ENCODE measurements around the gene CRACR2A. TPM values are rescaled to one million over a fixed set of nuclear protein-coding genes. Genes with fewer than 3 reads are reported as not detected.
A peak's percentile ranks its signal among the peaks of the same experiment; 100 is the strongest.

Gene CRACR2A
- total RNA-seq, 2 experiments from 2014 or later = 32.4 to 34.3 TPM

- POLR2A ChIA-PET = interaction anchor here (2.8 kb wide), 1 partner anchor 19 kb away, joined by 10 read pairs; the partner anchor contains the start of gene CRACR2A
- CTCF ChIA-PET = interaction anchor here (1.0 to 3.6 kb wide), 3 partner anchors 18 to 472 kb away, joined by 3 to 18 read pairs (median 9); partner anchors contain the start of gene CRACR2A
Measured at GRCh38 chr12:3771853-3772252, 18.9 kb upstream of the CRACR2A start.

GRCh38 chr12:3770891-3771290, 18.0 kb upstream of the CRACR2A start:
- no peaks in the 10 kb centered on the region for H3K9me3 Mint-ChIP-seq
- H3K36me3 Mint-ChIP-seq (ENCODE audit: low read depth) = no peaks in the 10 kb centered on the region
- no peak for DNase-seq
- H3K4me3 Mint-ChIP-seq = no peak overlapping the region
- no peaks in the 10 kb centered on the region for H3K27me3 Mint-ChIP-seq
- POLR2A ChIA-PET = interaction anchor here (2.8 kb wide), 1 partner anchor 18 kb away, joined by 10 read pairs; the partner anchor contains the start of gene CRACR2A
- H3K27ac Mint-ChIP-seq = no peak overlapping the region
- peaks cover 12% of the 10 kb centered on the region for H3K4me1 Mint-ChIP-seq
- CTCF ChIA-PET = interaction anchor here (1.0 to 3.6 kb wide), 3 partner anchors 17 to 471 kb away, joined by 3 to 18 read pairs (median 9); partner anchors contain the start of gene CRACR2A

More at GRCh38 chr12:3771853-3772252, 18.9 kb upstream of the CRACR2A start:
- no peaks in the 10 kb centered on the region for H3K36me3 Mint-ChIP-seq (ENCODE audit: low read depth)
- H3K4me1 Mint-ChIP-seq = peaks cover 12% of the 10 kb centered on the region
- no peaks in the 10 kb centered on the region for H3K27me3 Mint-ChIP-seq
- H3K9me3 Mint-ChIP-seq = no peaks in the 10 kb centered on the region
- H3K4me3 Mint-ChIP-seq = no peak overlapping the region
- no peak overlapping the region for H3K27ac Mint-ChIP-seq
- DNase-seq = no peak

GRCh38 chr12:3768911-3769447, 16.1 kb upstream of the CRACR2A start:
- H3K9me3 Mint-ChIP-seq = no peaks in the 10 kb centered on the region
- POLR2A ChIA-PET = no interaction called here
- peaks cover 14% of the 10 kb centered on the region for H3K4me1 Mint-ChIP-seq
- H3K27me3 Mint-ChIP-seq = no peaks in the 10 kb centered on the region
- H3K36me3 Mint-ChIP-seq (ENCODE audit: low read depth) = no peaks in the 10 kb centered on the region
- no peak overlapping the region for H3K4me3 Mint-ChIP-seq
- CTCF ChIA-PET = no interaction called here
- H3K27ac Mint-ChIP-seq = no peak overlapping the region
- DNase-seq = no peak

DNA sequence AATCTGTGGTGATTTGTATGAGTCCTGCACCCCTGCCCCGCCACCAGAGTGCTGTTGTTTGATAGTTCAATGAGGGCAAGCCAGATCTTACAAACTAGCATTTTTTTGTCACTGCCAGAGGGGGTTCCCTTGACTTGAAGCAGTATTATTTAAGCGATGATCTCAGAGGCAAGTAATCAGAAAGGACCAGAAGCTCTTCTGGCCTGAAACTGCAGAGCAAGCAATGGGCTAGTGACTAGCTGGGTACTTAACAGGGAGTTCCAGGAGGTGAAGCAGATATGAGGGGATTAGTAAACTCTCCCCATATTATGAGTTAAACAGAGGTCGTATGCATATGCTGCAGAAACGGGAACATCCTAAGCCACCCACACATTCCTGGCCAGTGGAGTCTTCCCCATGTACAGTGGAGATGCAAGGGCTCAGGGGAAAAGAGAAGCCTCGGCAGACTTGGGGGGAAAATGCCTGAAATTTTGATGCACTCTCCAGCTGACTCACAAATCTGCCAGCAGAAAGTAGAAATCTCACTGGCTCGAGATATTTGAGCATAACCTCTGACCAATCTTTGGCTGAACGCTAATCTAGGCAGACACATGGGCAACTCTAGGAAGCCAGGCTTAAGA, 8.3 kb upstream of the CRACR2A start:
- no peak overlapping the region for H3K27ac Mint-ChIP-seq

GRCh38 chr12:3759878-3760277, 7.0 kb upstream of the CRACR2A start:
- H3K4me3 Mint-ChIP-seq = no peak overlapping the region
- H3K27me3 Mint-ChIP-seq = no peaks in the 10 kb centered on the region
- peaks cover 2% of the 10 kb centered on the region for H3K9me3 Mint-ChIP-seq
- ChIA-PET CTCF (no interaction called here), POLR2A (no interaction called here)
- H3K36me3 Mint-ChIP-seq (ENCODE audit: low read depth) = peaks cover 9% of the 10 kb centered on the region
- DNase-seq = no peak
- peaks cover 8% of the 10 kb centered on the region for H3K4me1 Mint-ChIP-seq
- H3K27ac Mint-ChIP-seq = no peak overlapping the region

More for the DNA sequence above, 8.3 kb upstream of the CRACR2A start:
- Mint-ChIP-seq H3K4me3 (no peak overlapping the region), H3K27me3 (no peaks in the 10 kb centered on the region), H3K9me3 (peaks cover 2% of the 10 kb centered on the region), H3K4me1 (peaks cover 5% of the 10 kb centered on the region), H3K36me3 (ENCODE audit: low read depth) (peaks cover 9% of the 10 kb centered on the region)
- ChIA-PET POLR2A (no interaction called here), CTCF (no interaction called here)
- DNase-seq = no peak

DNA sequence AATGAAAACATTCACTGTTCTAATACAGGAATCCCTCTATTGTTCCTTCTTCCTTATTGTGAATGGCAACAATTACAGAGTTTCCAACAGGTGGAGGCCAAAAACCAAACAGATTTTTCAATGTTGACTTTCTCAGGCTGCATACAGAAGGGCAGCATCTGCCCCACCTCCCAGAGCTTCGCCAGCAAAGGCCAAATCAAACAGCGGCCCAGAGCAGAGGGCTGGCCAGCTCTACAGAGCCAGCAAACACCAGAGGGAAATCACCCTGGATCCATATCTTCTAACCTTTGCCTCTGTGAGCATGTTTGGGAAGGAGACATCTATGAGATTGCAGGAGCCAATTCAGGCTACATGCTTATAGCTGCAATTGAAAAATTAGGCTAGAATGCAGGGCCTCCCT, 4.4 kb upstream of the CRACR2A start:
- Mint-ChIP-seq H3K4me3 (no peak overlapping the region), H3K27ac (no peak overlapping the region), H3K9me3 (peaks cover 2% of the 10 kb centered on the region), H3K36me3 (ENCODE audit: low read depth) (peaks cover 19% of the 10 kb centered on the region), H3K4me1 (peaks cover 21% of the 10 kb centered on the region), H3K27me3 (no peaks in the 10 kb centered on the region)
- CTCF ChIA-PET = no interaction called here
- DNase-seq = no peak
- POLR2A ChIA-PET = no interaction called here

GRCh38 chr12:3755898-3756297, 3.0 kb upstream of the CRACR2A start:
- Mint-ChIP-seq H3K27me3 (no peaks in the 10 kb centered on the region), H3K9me3 (peaks cover 2% of the 10 kb centered on the region), H3K4me1 (peaks cover 35% of the 10 kb centered on the region), H3K27ac (no peak overlapping the region), H3K4me3 (no peak overlapping the region), H3K36me3 (ENCODE audit: low read depth) (peaks cover 31% of the 10 kb centered on the region)
- no peak for DNase-seq
- POLR2A ChIA-PET = no interaction called here
- CTCF ChIA-PET = interaction anchor here (0.9 kb wide), 1 partner anchor 456 kb away, joined by 4 read pairs; no protein-coding TSS in a partner anchor

GRCh38 chr12:3753544-3754284, 805 bp upstream of the CRACR2A start:
- peak overlapping the region; percentile 89 for H3K4me3 Mint-ChIP-seq
- CTCF ChIA-PET = interaction anchor here (1.0 to 1.9 kb wide), 4 partner anchors 10 to 453 kb away, joined by 4 to 9 read pairs (median 6); no protein-coding TSS in a partner anchor
- H3K27me3 Mint-ChIP-seq = no peaks in the 10 kb centered on the region
- peaks cover 2% of the 10 kb centered on the region for H3K9me3 Mint-ChIP-seq
- H3K36me3 Mint-ChIP-seq (ENCODE audit: low read depth) = peaks cover 48% of the 10 kb centered on the region
- DNase-seq = peak; percentile 18
- POLR2A ChIA-PET = interaction anchor here (0.5 to 2.3 kb wide), 10 partner anchors 10 to 523 kb away, joined by 3 to 14 read pairs (median 4); partner anchors contain the start of gene PARP11
- peaks cover 50% of the 10 kb centered on the region for H3K4me1 Mint-ChIP-seq
- peak overlapping the region; percentile 97 for H3K27ac Mint-ChIP-seq

GRCh38 chr12:3752096-3752709, 706 bp downstream of the CRACR2A start:
- POLR2A ChIA-PET = interaction anchor here (1.0 to 2.3 kb wide), 7 partner anchors 9 to 524 kb away, joined by 3 to 14 read pairs (median 10); no protein-coding TSS in a partner anchor
- peaks cover 44% of the 10 kb centered on the region for H3K36me3 Mint-ChIP-seq (ENCODE audit: low read depth)
- H3K4me3 Mint-ChIP-seq = peak overlapping the region; percentile 89

GRCh38 chr12:3751151-3752095, 1.5 kb downstream of the CRACR2A start:
- Mint-ChIP-seq H3K27ac (peak overlapping the region; percentile 97), H3K4me1 (peaks cover 69% of the 10 kb centered on the region), H3K36me3 (ENCODE audit: low read depth) (peaks cover 51% of the 10 kb centered on the region), H3K4me3 (peak overlapping the region; percentile 89), H3K27me3 (no peaks in the 10 kb centered on the region), H3K9me3 (peaks cover 2% of the 10 kb centered on the region)
- DNase-seq = peak; percentile 20
- ChIA-PET POLR2A (interaction anchor here (0.6 to 1.2 kb wide), 4 partner anchors 8 to 898 kb away, joined by 3 read pairs; partner anchors contain the start of genes AKAP3 and NDUFA9), CTCF (interaction anchor here (1.2 kb wide), 1 partner anchor 10 kb away, joined by 3 read pairs; no protein-coding TSS in a partner anchor)

More at GRCh38 chr12:3752096-3752709, 706 bp downstream of the CRACR2A start:
- CTCF ChIA-PET = interaction anchor here (0.7 to 1.5 kb wide), 3 partner anchors 8 to 21 kb away, joined by 3 to 7 read pairs (median 4); no protein-coding TSS in a partner anchor
- peak; percentile 83 for DNase-seq
- peak overlapping the region; percentile 97 for H3K27ac Mint-ChIP-seq
- no peaks in the 10 kb centered on the region for H3K9me3 Mint-ChIP-seq
- peaks cover 62% of the 10 kb centered on the region for H3K4me1 Mint-ChIP-seq
- no peaks in the 10 kb centered on the region for H3K27me3 Mint-ChIP-seq

- ChIA-PET CTCF (interaction anchor here (1.2 kb wide), 1 partner anchor 9 kb away, joined by 3 read pairs; no protein-coding TSS in a partner anchor), POLR2A (interaction anchor here (0.6 to 1.2 kb wide), 2 partner anchors 85 to 899 kb away, joined by 3 read pairs; partner anchors contain the start of genes AKAP3 and NDUFA9)
- Mint-ChIP-seq H3K36me3 (ENCODE audit: low read depth) (peaks cover 59% of the 10 kb centered on the region), H3K4me1 (peaks cover 75% of the 10 kb centered on the region), H3K27me3 (no peaks in the 10 kb centered on the region), H3K27ac (no peak overlapping the region), H3K4me3 (peak overlapping the region; percentile 89), H3K9me3 (peaks cover 3% of the 10 kb centered on the region)
- DNase-seq = no peak
Measured at GRCh38 chr12:3750616-3751015, 2.3 kb downstream of the CRACR2A start.

All from activated CD4-positive, alpha-beta memory T cell treated with anti-CD3 and anti-CD28 coated beads, Interleukin-2, amount 10 ng/mL, durations not matched to agents 7 days and 5 days (primary cell).